Kidney (tissue), 14 donors: Measurements from ENCODE around the gene MAN2A1. TPM values are rescaled to one million over a fixed set of nuclear protein-coding genes. Genes with fewer than 3 reads are reported as not detected.

Experiments used
- DNase-seq, 5 donors: peaks; one replicate each; pipeline ENCODE4 v3.0.0-alpha.2; 2013 to 2020
- FAIRE-seq: peaks from 2 replicates; lab custom pipeline; 2012; peaks lifted over from hg19 to GRCh38; lab: Jason Lieb, UNC
- H3K27ac ChIP-seq, 2 donors: one replicate each; pipeline ENCODE4 v1.7.0; 2013; ENCODE audit warnings: low read depth in 2 of 2, low read length in 2 of 2, inconsistent platforms in 1 of 2
- H3K27me3 ChIP-seq: one replicate; pipeline ENCODE4 v1.7.1; 2013; ENCODE audit warnings: low read length, inconsistent platforms; ENCODE audit not compliant: control insufficient read depth, insufficient read depth
- H3K36me3 ChIP-seq, 3 donors: one replicate each; pipeline versions ENCODE4 v1.7.0 to v1.7.1; 2013; ENCODE audit warnings: low read length in 3 of 3, control low read depth in 1 of 3, inconsistent platforms in 1 of 3; ENCODE audit not compliant: insufficient read depth in 3 of 3, control insufficient read depth in 2 of 3
- H3K4me1 ChIP-seq, 3 donors: one replicate each; pipeline versions ENCODE4 v1.7.0 to v1.7.1; 2013; ENCODE audit warnings: low read length in 3 of 3, inconsistent platforms in 1 of 3, low read depth in 1 of 3; ENCODE audit not compliant: control insufficient read depth in 2 of 3, insufficient read depth in 2 of 3
- H3K4me3 ChIP-seq, 3 donors: one replicate each; pipeline versions ENCODE4 v1.7.0 to v1.8.1; 2013; ENCODE audit warnings: low read length in 3 of 3, control low read depth in 1 of 3, inconsistent platforms in 1 of 3
- H3K9ac ChIP-seq, 3 donors: one replicate each; pipeline versions ENCODE4 v1.7.0 to v1.7.1; 2013; ENCODE audit warnings: low read length in 3 of 3, control low read depth in 1 of 3, inconsistent platforms in 1 of 3
- H3K9me3 ChIP-seq, 3 donors: one replicate each; pipeline versions ENCODE4 v1.7.0 to v1.7.1; 2013; ENCODE audit warnings: low read length in 3 of 3, control low read depth in 1 of 3, inconsistent platforms in 1 of 3; ENCODE audit not compliant: control insufficient read depth in 2 of 3, insufficient read depth in 1 of 3
- CTCF ChIP-seq: IDR thresholded peaks from 3 replicates; pipeline ENCODE4 v1.5.1; 2012; ENCODE audit warnings: mild to moderate bottlenecking, moderate library complexity, borderline replicate concordance; ENCODE audit not compliant: insufficient read depth; ENCODE audit errors: extremely low read depth
- intact Hi-C: fragments of 100-400 bp; cut with DNase I; formaldehyde crosslinking; loops from one replicate; pipeline ENCODE4 v1.11.1; 2022
- polyA plus RNA-seq: library from polyadenylated mRNA; stranded (reverse); fragments of 350-450 nt; fragmentation: Illumina TruSeq; extraction: RNeasy Lipid Tissue Mini Kit (QIAGEN cat#74804); gene quantifications from one replicate; pipeline ENCODE4 v1.2.3, GENCODE V29; 2014; ENCODE audit warnings: low read depth, low replicate concordance; ENCODE audit not compliant: insufficient read depth
- total RNA-seq: library from RNA; stranded (reverse); fragmentation: NEBNext Ultra II Directional; extraction: Animal tissue kit (Norgen Biotek cat#: 25700); gene quantifications from one replicate; pipeline ENCODE4 v1.2.1, GENCODE V29; 2021
- donor health status: control.
- donor health status: control.
- donor health status: control.
- donor health status: control.
- donor health status: control.
- donor health status: DM: yes; HTN: yes; CAD: no.
- donor health status: Normal renal cell carcinoma (clear cell type).

MAN2A1 gene
- total and polyA plus RNA-seq, 2 donors from 2014 or later, result 12.7 to 69.9 TPM

- Histone ChIP-seq H3K4me3 (no peak overlapping the region), H3K9ac (no peak overlapping the region), H3K27me3 (no peaks in the 10 kb centered on the region), H3K4me1 (peaks cover 0 to 17% (median 14%) of the 10 kb centered on the region in 3 donors), H3K36me3 (no peaks in the 10 kb centered on the region), H3K27ac (no peak overlapping the region), H3K9me3 (no peaks in the 10 kb centered on the region)
- DNase-seq (no peak), FAIRE-seq (no peak)
- intact Hi-C loops, result no loop called here
- TF ChIP-seq CTCF, result no peak
These were observed 4.7 kb downstream of the MAN2A1 start for GRCh38 chr5:109694451-109694891.

GRCh38 chr5:109695005-109695926, 5.5 kb downstream of the MAN2A1 start:
- H3K4me1 ChIP-seq, result peaks cover 0 to 17% (median 14%) of the 10 kb centered on the region in 3 donors
- DNase-seq (no peak), FAIRE-seq (no peak)
- H3K36me3 ChIP-seq, result peaks cover 0 to under 1% (median 0%) of the 10 kb centered on the region in 3 donors
- no peaks in the 10 kb centered on the region for H3K27me3 ChIP-seq
- intact Hi-C loops, result no loop called here
- no peak overlapping the region for H3K9ac ChIP-seq
- H3K27ac ChIP-seq, result no peak overlapping the region
- H3K9me3 ChIP-seq, result no peaks in the 10 kb centered on the region
- H3K4me3 ChIP-seq, result no peak overlapping the region
- TF ChIP-seq CTCF, result no peak

GRCh38 chr5:109697339-109697738, 7.6 kb downstream of the MAN2A1 start:
- Histone ChIP-seq H3K36me3 (peaks cover 0 to 2% (median 0%) of the 10 kb centered on the region in 3 donors), H3K9ac (no peak overlapping the region), H3K27me3 (no peaks in the 10 kb centered on the region), H3K4me1 (peaks cover 0 to 14% (median 12%) of the 10 kb centered on the region in 3 donors), H3K4me3 (no peak overlapping the region), H3K27ac (no peak overlapping the region), H3K9me3 (no peaks in the 10 kb centered on the region)
- no peak for TF ChIP-seq CTCF
- intact Hi-C loops, result no loop called here
- FAIRE-seq (no peak), DNase-seq (no peak)
